B cell (primary cell): Measurements from ENCODE around the gene HNRNPC. TPM values are rescaled to one million over a fixed set of nuclear protein-coding genes. Genes with fewer than 3 reads are reported as not detected.

Experiments used
- ATAC-seq: fragments of 200-7000 bp; cut with Tn5 transposase; one replicate; pipeline ENCODE4 v1.10.0; 2021; ENCODE audit warnings: low read depth, mild to moderate bottlenecking, moderate number of reproducible peaks, moderate library complexity
- CTCF ChIA-PET: fragments of 350-600 bp; sonication (Branson Sonifier 250); formaldehyde crosslinking; loops from one replicate; lab custom pipeline; 2021; ENCODE audit warnings: antibody characterized with exemption, inconsistent platforms; lab: Charles Lee
- POLR2A ChIA-PET: fragments of 350-600 bp; sonication (Branson Sonifier 250); formaldehyde crosslinking; loops from one replicate; lab custom pipeline; 2021; ENCODE audit warnings: antibody characterized with exemption; lab: Charles Lee
- DNase-seq: peaks from one replicate; pipeline ENCODE4 v3.0.0; 2013
- H2AFZ ChIP-seq: 2 replicates; pipeline ENCODE4 v1.6.1; 2012; ENCODE audit warnings: mild to moderate bottlenecking, low read depth, low read length; ENCODE audit not compliant: insufficient read depth, poor library complexity, severe bottlenecking
- H3K27ac ChIP-seq, 2 donors: 1 replicate in 1 of 2; 2 replicates in 1 of 2; pipeline ENCODE4 v1.5.1; 2012 to 2013; ENCODE audit warnings: low read length in 2 of 2, mild to moderate bottlenecking in 2 of 2, moderate library complexity in 1 of 2
- H3K27me3 ChIP-seq, 4 experiments: fragments of 200-600 bp in 1 of 4; sonication (generic) in 1 of 4; replicated peaks in 1 of 4; 1 replicate in 2 of 4; 2 replicates in 2 of 4; pipeline versions ENCODE4 v1.6.1 to v1.7.0; 2013 to 2016; ENCODE audit warnings: low read length in 3 of 4, mild to moderate bottlenecking in 2 of 4, mixed read lengths in 1 of 4, moderate library complexity in 1 of 4; ENCODE audit not compliant: insufficient read depth in 4 of 4, control insufficient read depth in 3 of 4; ENCODE audit errors: control extremely low read depth in 1 of 4
- H3K36me3 ChIP-seq, 2 experiments: replicated peaks in 1 of 2; 1 replicate in 1 of 2; 2 replicates in 1 of 2; pipeline versions ENCODE4 v1.6.1 to v1.7.1; 2013; ENCODE audit warnings: low read length in 1 of 2; ENCODE audit not compliant: insufficient read depth in 2 of 2, control insufficient read depth in 1 of 2; ENCODE audit errors: control extremely low read depth in 1 of 2, extremely low read depth in 1 of 2
- H3K4me1 ChIP-seq, 2 donors: fragments of 200-600 bp in 1 of 2; sonication (generic) in 1 of 2; 1 replicate in 1 of 2; 2 replicates in 1 of 2; pipeline versions ENCODE4 v1.5.1 to v1.6.1; 2013 to 2017; ENCODE audit warnings: low read length in 2 of 2; ENCODE audit not compliant: control insufficient read depth in 2 of 2, insufficient read depth in 2 of 2
- H3K4me2 ChIP-seq: replicated peaks from 2 replicates; pipeline ENCODE3; 2012; ENCODE audit warnings: mild to moderate bottlenecking, low read depth, low read length; ENCODE audit not compliant: poor library complexity, severe bottlenecking
- H3K4me3 ChIP-seq, 5 experiments: fragments of 200-600 bp in 1 of 5; sonication (generic) in 1 of 5; 1 replicate in 3 of 5; 2 replicates in 2 of 5; pipeline versions ENCODE4 v1.5.1 to v1.7.0; 2011 to 2016; ENCODE audit warnings: low read length in 4 of 5, mild to moderate bottlenecking in 4 of 5, low read depth in 2 of 5, control low read depth in 1 of 5, moderate library complexity in 1 of 5; ENCODE audit not compliant: insufficient read depth in 1 of 5; ENCODE audit errors: control extremely low read depth in 1 of 5, extremely low read depth in 1 of 5
- H3K79me2 ChIP-seq: fragments of 200-600 bp; sonication (generic); one replicate; pipeline ENCODE4 v1.6.0; 2016; ENCODE audit warnings: low read length; ENCODE audit not compliant: control insufficient read depth, insufficient read depth
- H3K9ac ChIP-seq: fragments of 200-600 bp; sonication (generic); 2 replicates; pipeline ENCODE4 v1.6.1; 2017; ENCODE audit warnings: mild to moderate bottlenecking, low read length, moderate library complexity
- H3K9me3 ChIP-seq, 3 donors: one replicate each; pipeline versions ENCODE4 v1.6.1 to v1.7.1; 2013; ENCODE audit warnings: low read length in 2 of 3; ENCODE audit not compliant: control insufficient read depth in 2 of 3, insufficient read depth in 1 of 3; ENCODE audit errors: control extremely low read depth in 1 of 3
- H4K20me1 ChIP-seq: 2 replicates; pipeline ENCODE4 v1.6.0; 2012; ENCODE audit warnings: mild to moderate bottlenecking, low read length; ENCODE audit not compliant: insufficient read depth, control insufficient read depth, poor library complexity, severe bottlenecking
- H3K27ac Mint-ChIP-seq: one replicate; pipeline ENCODE4 v1.8.0; 2021; ENCODE audit warnings: mixed read lengths
- H3K27me3 Mint-ChIP-seq: one replicate; pipeline ENCODE4 v1.8.0; 2021; ENCODE audit warnings: mixed read lengths
- H3K4me1 Mint-ChIP-seq: one replicate; pipeline ENCODE4 v1.8.0; 2021; ENCODE audit warnings: mixed read lengths
- H3K4me3 Mint-ChIP-seq: one replicate; pipeline ENCODE4 v1.8.0; 2021; ENCODE audit warnings: mixed read lengths
- H3K9me3 Mint-ChIP-seq: one replicate; pipeline ENCODE4 v1.8.0; 2022; ENCODE audit warnings: mixed read lengths; ENCODE audit not compliant: insufficient read depth
- EZH2 ChIP-seq: IDR thresholded peaks from 2 replicates; pipeline ENCODE4 v1.6.1; 2012; ENCODE audit warnings: borderline replicate concordance, low read depth, mild to moderate bottlenecking, moderate library complexity, low read length; ENCODE audit not compliant: insufficient read depth, poor library complexity, severe bottlenecking
- WGBS: methylation state at CpG from one replicate; pipeline ENCODE4 v1.1.5; 2013; ENCODE audit warnings: missing lambda C conversion rate; ENCODE audit not compliant: insufficient coverage; 5-methylcytosine and 5-hydroxymethylcytosine counted together
- intact Hi-C: fragments of 100-400 bp; cut with micrococcal nuclease; formaldehyde crosslinking; loops from one replicate; pipeline ENCODE4 v1.10.0; 2022
- polyA plus RNA-seq: library from polyadenylated mRNA; depleted of rRNA; stranded (reverse); fragments of >200 nt; gene quantifications from 2 replicates; pipeline ENCODE4 v1.2.3, GENCODE V29; 2012
- total RNA-seq, 2 donors: library from RNA; stranded (reverse); fragments of 120-200 nt in 1 of 2; gene quantifications; 1 replicate in 1 of 2; 2 replicates in 1 of 2; pipeline versions ENCODE4 v1.2.3 to v1.2.4, GENCODE V29; 2013 to 2022
- TF ChIP-seq, protein P1 (sequence below): fragments of 200-600 bp; IDR thresholded peaks from one replicate; pipeline ENCODE4 v1.8.0; 2022; ENCODE audit warnings: antibody characterized with exemption, mild to moderate bottlenecking

The HNRNPC gene
- total and polyA plus RNA-seq, 2 donors (not counting 1 experiment from before 2014, with no cell fraction given): 358 to 497 TPM

DNA sequence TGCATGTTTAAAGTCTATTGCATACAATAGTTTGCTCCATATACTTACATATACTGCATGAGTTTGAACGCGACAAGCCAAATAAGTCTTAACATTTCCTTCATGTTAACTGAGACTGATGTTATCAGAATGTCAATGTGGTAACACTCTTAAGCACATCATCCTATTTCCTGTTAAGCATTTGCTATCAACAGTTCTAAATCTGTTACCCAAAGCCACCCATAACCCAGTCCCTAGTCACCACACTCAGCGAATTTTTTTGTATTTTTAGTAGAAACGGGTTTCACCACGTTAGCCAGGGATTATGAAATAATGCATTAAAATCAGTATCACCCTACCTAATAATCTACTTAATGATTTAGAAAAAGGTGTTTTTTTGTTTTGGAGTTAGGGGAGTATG, 39.4 kb downstream of the HNRNPC start:
- H3K9me3 ChIP-seq: no peaks in the 10 kb centered on the region
- H3K9ac ChIP-seq: no peak overlapping the region
- intact Hi-C loops: loop anchor here (5.0 kb wide), 1 partner anchor 32 kb away; no protein-coding TSS in a partner anchor
- POLR2A ChIA-PET: no interaction called here
- H3K4me3 ChIP-seq: no peak overlapping the region
- WGBS: no CpG with 5 or more reads among the region's 5 CpGs
- peaks cover 0 to 3% of the 10 kb centered on the region in 2 donors for H3K4me1 ChIP-seq
- Mint-ChIP-seq H3K9me3 (no peaks in the 10 kb centered on the region), H3K4me3 (no peak overlapping the region), H3K4me1 (peaks cover 25% of the 10 kb centered on the region), H3K27ac (no peak overlapping the region), H3K27me3 (no peaks in the 10 kb centered on the region)
- CTCF ChIA-PET: no interaction called here
- H3K27me3 ChIP-seq: no peaks in the 10 kb centered on the region
- no peak for ATAC-seq
- DNase-seq: no peak
- H3K27ac ChIP-seq: no peak overlapping the region
- peaks cover 100% of the 10 kb centered on the region for H3K79me2 ChIP-seq
- peaks cover 20 to 95% of the 10 kb centered on the region in 2 experiments for H3K36me3 ChIP-seq
- peaks cover 83% of the 10 kb centered on the region for H4K20me1 ChIP-seq
- TF ChIP-seq, protein P1, sequence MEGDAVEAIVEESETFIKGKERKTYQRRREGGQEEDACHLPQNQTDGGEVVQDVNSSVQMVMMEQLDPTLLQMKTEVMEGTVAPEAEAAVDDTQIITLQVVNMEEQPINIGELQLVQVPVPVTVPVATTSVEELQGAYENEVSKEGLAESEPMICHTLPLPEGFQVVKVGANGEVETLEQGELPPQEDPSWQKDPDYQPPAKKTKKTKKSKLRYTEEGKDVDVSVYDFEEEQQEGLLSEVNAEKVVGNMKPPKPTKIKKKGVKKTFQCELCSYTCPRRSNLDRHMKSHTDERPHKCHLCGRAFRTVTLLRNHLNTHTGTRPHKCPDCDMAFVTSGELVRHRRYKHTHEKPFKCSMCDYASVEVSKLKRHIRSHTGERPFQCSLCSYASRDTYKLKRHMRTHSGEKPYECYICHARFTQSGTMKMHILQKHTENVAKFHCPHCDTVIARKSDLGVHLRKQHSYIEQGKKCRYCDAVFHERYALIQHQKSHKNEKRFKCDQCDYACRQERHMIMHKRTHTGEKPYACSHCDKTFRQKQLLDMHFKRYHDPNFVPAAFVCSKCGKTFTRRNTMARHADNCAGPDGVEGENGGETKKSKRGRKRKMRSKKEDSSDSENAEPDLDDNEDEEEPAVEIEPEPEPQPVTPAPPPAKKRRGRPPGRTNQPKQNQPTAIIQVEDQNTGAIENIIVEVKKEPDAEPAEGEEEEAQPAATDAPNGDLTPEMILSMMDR: no peak
- no peak for TF ChIP-seq EZH2
- H2AFZ ChIP-seq: no peak overlapping the region
- no peak overlapping the region for H3K4me2 ChIP-seq

DNA sequence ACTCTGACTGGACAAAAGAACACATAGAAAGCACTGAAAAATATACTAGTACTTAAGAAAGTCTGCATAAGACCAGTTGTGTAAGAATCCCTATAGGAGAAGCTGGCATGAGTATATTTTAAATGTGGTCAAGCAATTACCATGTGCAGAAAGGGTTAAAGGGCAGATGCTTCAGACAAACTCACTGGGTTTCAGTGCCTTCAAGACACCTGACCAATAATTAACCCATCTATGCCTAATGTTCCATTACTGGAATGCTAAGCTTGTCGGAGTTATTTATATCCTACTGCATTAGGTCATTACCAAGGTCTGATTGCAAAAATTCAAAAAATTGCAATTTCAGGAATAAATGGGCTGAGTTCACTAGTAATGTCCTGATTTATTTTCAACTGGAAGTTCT, 41.3 kb downstream of the HNRNPC start:
- WGBS: no CpG with 5 or more reads among the region's 1 CpG
- no peaks in the 10 kb centered on the region for H3K27me3 Mint-ChIP-seq
- no peak overlapping the region for H3K4me2 ChIP-seq
- no peak for TF ChIP-seq EZH2
- TF ChIP-seq, protein P1: no peak
- H3K79me2 ChIP-seq: peaks cover 100% of the 10 kb centered on the region
- no peak overlapping the region for H3K27ac Mint-ChIP-seq
- peaks cover 0 to 3% of the 10 kb centered on the region in 2 donors for H3K4me1 ChIP-seq
- H3K4me3 Mint-ChIP-seq: no peak overlapping the region
- no peaks in the 10 kb centered on the region for H3K9me3 Mint-ChIP-seq
- no peak overlapping the region for H3K27ac ChIP-seq
- intact Hi-C loops: loop anchor here (5.0 kb wide), 1 partner anchor 34 kb away; no protein-coding TSS in a partner anchor
- ATAC-seq: no peak
- H3K27me3 ChIP-seq: no peaks in the 10 kb centered on the region
- H3K9me3 ChIP-seq: no peaks in the 10 kb centered on the region
- POLR2A ChIA-PET: no interaction called here
- DNase-seq: no peak
- H3K4me1 Mint-ChIP-seq: peaks cover 23% of the 10 kb centered on the region
- no peak overlapping the region for H2AFZ ChIP-seq
- peaks cover 84% of the 10 kb centered on the region for H4K20me1 ChIP-seq
- CTCF ChIA-PET: no interaction called here
- H3K4me3 ChIP-seq: no peak overlapping the region
- no peak overlapping the region for H3K9ac ChIP-seq
- H3K36me3 ChIP-seq: peaks cover 18 to 97% of the 10 kb centered on the region in 2 experiments
